HepG2 (cell line): ENCODE data around the gene NRG2. TPM values are rescaled to one million over a fixed set of nuclear protein-coding genes. Genes with fewer than 3 reads are reported as not detected.

Experiments
- ATAC-seq: fragments of 200-7000 bp; cut with Tn5 transposase; 3 replicates; pipeline ENCODE4 v1.9.1; 2020; ENCODE audit warnings: mild to moderate bottlenecking, moderate library complexity
- BruUV-seq: library from RNA; stranded (reverse); fragments of 400-500 nt; replicated peaks from 2 replicates; lab custom pipeline; 2021; lab: Mats Ljungman, UMichigan
- CTCF ChIA-PET: fragments of 300-600 bp; formaldehyde crosslinking; extraction: SDS; loops from one replicate; lab custom pipeline; 2021; ENCODE audit warnings: low total read pairs, inconsistent platforms, low intra/inter-chr PET ratio; lab: Yijun Ruan, JAX
- POLR2A ChIA-PET: fragments of 350-600 bp; sonication (Branson Sonifier 250); formaldehyde crosslinking; loops from one replicate; lab custom pipeline; 2020; ENCODE audit warnings: antibody characterized with exemption, inconsistent platforms; lab: Yijun Ruan, JAX
- DNase-seq: peaks from one replicate; pipeline ENCODE4 v3.0.0-alpha.2; 2015; ENCODE audit warnings: low spot score
- FAIRE-seq: peaks from 3 replicates; lab custom pipeline; 2011; peaks lifted over from hg19 to GRCh38; lab: Jason Lieb, UNC
- H2AFZ ChIP-seq: one replicate; pipeline ENCODE4 v1.6.1; 2011; ENCODE audit warnings: low read length, inconsistent platforms
- H3K27ac ChIP-seq: fragments of 300-600 bp; 3 replicates; pipeline ENCODE4 v1.8.0; 2011; ENCODE audit warnings: mixed run types, mild to moderate bottlenecking, mixed read lengths, low read length, inconsistent platforms; ENCODE audit not compliant: insufficient read depth; ENCODE audit errors: extremely low read length
- H3K27me3 ChIP-seq, 2 experiments: fragments of 200-600 bp in 1 of 2; 2 replicates in 1 of 2; 3 replicates in 1 of 2; pipeline versions ENCODE4 v1.6.0 to v1.8.0; 2011; ENCODE audit warnings: low read length in 2 of 2, mild to moderate bottlenecking in 2 of 2, moderate library complexity in 2 of 2, inconsistent platforms in 1 of 2; ENCODE audit not compliant: insufficient read depth in 2 of 2, control insufficient read depth in 1 of 2
- H3K36me3 ChIP-seq, 2 experiments: fragments of 200-600 bp in 1 of 2; replicated peaks in 1 of 2; 2 replicates in 1 of 2; 3 replicates in 1 of 2; pipeline versions ENCODE4 v1.5.1 to v1.8.0; 2011; ENCODE audit warnings: low read length in 2 of 2, inconsistent platforms in 1 of 2; ENCODE audit not compliant: insufficient read depth in 2 of 2, control insufficient read depth in 1 of 2
- H3K4me1 ChIP-seq: 2 replicates; pipeline ENCODE4 v1.5.1; 2012; ENCODE audit warnings: low read length, inconsistent platforms; ENCODE audit not compliant: insufficient read depth
- H3K4me2 ChIP-seq: 2 replicates; pipeline ENCODE4 v1.6.0; 2011; ENCODE audit warnings: low read depth, low read length, inconsistent platforms
- H3K4me3 ChIP-seq, 3 experiments: fragments of 200-600 bp in 1 of 3; sonication (generic), shearing (Covaris generic) in 1 of 3; replicated peaks in 1 of 3; 2 replicates each; pipeline ENCODE4 v1.5.1; 2011 to 2016; ENCODE audit warnings: low read length in 3 of 3, inconsistent platforms in 2 of 3, low read depth in 2 of 3, mild to moderate bottlenecking in 2 of 3, control low read depth in 1 of 3, mixed read lengths in 1 of 3; ENCODE audit not compliant: insufficient read depth in 1 of 3
- H3K79me2 ChIP-seq: one replicate; pipeline ENCODE4 v1.6.1; 2011; ENCODE audit warnings: low read length, inconsistent platforms; ENCODE audit not compliant: insufficient read depth
- H3K9ac ChIP-seq: 2 replicates; pipeline ENCODE4 v1.6.0; 2011; ENCODE audit warnings: mild to moderate bottlenecking, low read depth, low read length, inconsistent platforms; ENCODE audit not compliant: insufficient read depth
- H3K9me3 ChIP-seq: 2 replicates; pipeline ENCODE4 v1.5.1; 2012; ENCODE audit warnings: mild to moderate bottlenecking, low read length
- H4K20me1 ChIP-seq: 2 replicates; pipeline ENCODE4 v1.6.0; 2011; ENCODE audit warnings: inconsistent platforms, mild to moderate bottlenecking, low read length, moderate library complexity; ENCODE audit not compliant: insufficient read depth
- MLXIP ChIP-seq: sonication (generic); formaldehyde crosslinking; IDR thresholded peaks from 2 replicates; pipeline ENCODE4 v1.9.0; 2021; ENCODE audit warnings: missing genetic modification reagents, borderline replicate concordance
- RFX1 ChIP-seq: fragments of 450-650 bp; IDR thresholded peaks from 2 replicates; pipeline ENCODE4 v1.6.1; 2017
- SALL1 ChIP-seq: sonication (generic); formaldehyde crosslinking; IDR thresholded peaks from 2 replicates; pipeline ENCODE4 v1.8.0; 2022; ENCODE audit warnings: mild to moderate bottlenecking, missing genetic modification reagents
- ZNF20 ChIP-seq: sonication (generic); formaldehyde crosslinking; IDR thresholded peaks from 2 replicates; pipeline ENCODE4 v1.4.0; 2020; ENCODE audit warnings: mild to moderate bottlenecking, moderate library complexity, missing genetic modification reagents
- ZNF768 ChIP-seq: sonication (generic); formaldehyde crosslinking; IDR thresholded peaks from 2 replicates; pipeline ENCODE4 v1.4.0; 2020; ENCODE audit warnings: missing genetic modification reagents
- WGBS: methylation state at CpG from one replicate; pipeline ENCODE4 v1.1.6; 2017; ENCODE audit warnings: low lambda C conversion rate; 5-methylcytosine and 5-hydroxymethylcytosine counted together
- in situ Hi-C: cut with HindIII; loops from 2 replicates; pipeline ENCODE4 v1.10.0; 2017; ENCODE audit warnings: low pct_unique_long_range_greater_than_20kb; ENCODE audit not compliant: extremely low pct_ligation_motif_present
- intact Hi-C: fragments of 100-400 bp; cut with micrococcal nuclease; formaldehyde crosslinking; loops from one replicate; pipeline ENCODE4 v1.10.0; 2022; ENCODE audit not compliant: unreplicated experiment
- polyA plus RNA-seq, 8 experiments: library from polyadenylated mRNA; depleted of rRNA in 3 of 8; stranded (reverse) in 7 of 8; unstranded in 1 of 8; fragments of >200 nt; fragmentation: Illumina TruSeq in 4 of 8; extraction: Trizol in 4 of 8; gene quantifications; 2 replicates each; pipeline versions ENCODE4 v1.2.1 to v1.2.3, GENCODE V29; 2011 to 2016; ENCODE audit warnings: low read depth in 4 of 8, missing spikeins in 1 of 8, mixed read lengths in 1 of 8; ENCODE audit not compliant: insufficient read depth in 1 of 8
- total RNA-seq, 5 experiments: library from RNA; depleted of rRNA; stranded (reverse); fragments of >200 nt; fragmentation: Illumina TruSeq; extraction: Trizol; gene quantifications; 2 replicates each; pipeline ENCODE4 v1.2.3, GENCODE V29; 2016; ENCODE audit warnings: low read depth in 1 of 5
- TF ChIP-seq, protein P1 (sequence below): fragments of 450-650 bp; IDR thresholded peaks from 2 replicates; pipeline ENCODE4 v1.6.1; 2016

NRG2 gene
- total and polyA plus RNA-seq, 2 of the 13 experiments (the other 11 are each of a cell fraction or from before 2014, with no cell fraction given): not detected

DNA sequence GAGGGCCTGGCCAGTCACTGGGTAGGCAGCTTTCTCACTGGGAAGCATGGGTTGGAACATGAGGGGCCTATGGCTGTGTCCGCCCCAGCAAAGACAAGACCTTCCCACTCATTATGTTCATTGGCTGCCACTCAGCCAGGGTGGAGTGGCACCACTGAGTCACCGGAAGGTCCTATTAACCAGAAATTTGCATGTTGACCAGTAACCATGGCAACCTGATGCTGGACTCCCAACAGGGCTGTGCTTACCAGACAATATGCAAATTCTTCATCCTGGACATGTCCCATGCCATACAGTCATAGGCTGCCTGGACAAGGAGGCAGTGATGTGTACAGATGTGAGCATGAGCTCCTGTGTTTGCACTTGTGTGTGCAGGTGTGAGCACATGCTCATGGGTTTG, 180.8 kb downstream of the NRG2 start:
- FAIRE-seq (no peak), DNase-seq (no peak), ATAC-seq (no peak)
- Histone ChIP-seq H2AFZ (no peak overlapping the region), H3K4me1 (no peaks in the 10 kb centered on the region), H3K27me3 (peaks cover 2 to 37% of the 10 kb centered on the region in 2 experiments; a peak in 3 of 5 replicates), H3K9me3 (no peaks in the 10 kb centered on the region), H3K79me2 (no peaks in the 10 kb centered on the region), H3K4me3 (no peak overlapping the region), H3K4me2 (no peak overlapping the region), H3K9ac (no peak overlapping the region), H3K27ac (no peak overlapping the region), H3K36me3 (no peaks in the 10 kb centered on the region), H4K20me1 (no peaks in the 10 kb centered on the region)
- CTCF ChIA-PET: no interaction called here
- intact Hi-C loops (loop anchor here (10.0 kb wide), 1 partner anchor 102 kb away; no protein-coding TSS in a partner anchor), in situ Hi-C loops (no loop called here)
- 0% methylated on average over 1 of the region's 2 CpGs for WGBS
- POLR2A ChIA-PET: no interaction called here
- peak; percentile 49 for TF ChIP-seq RFX1
- TF ChIP-seq ZNF20 (CRISPR knock-in tag): no peak
- TF ChIP-seq SALL1 (CRISPR knock-in tag): no peak
- TF ChIP-seq, protein P1, sequence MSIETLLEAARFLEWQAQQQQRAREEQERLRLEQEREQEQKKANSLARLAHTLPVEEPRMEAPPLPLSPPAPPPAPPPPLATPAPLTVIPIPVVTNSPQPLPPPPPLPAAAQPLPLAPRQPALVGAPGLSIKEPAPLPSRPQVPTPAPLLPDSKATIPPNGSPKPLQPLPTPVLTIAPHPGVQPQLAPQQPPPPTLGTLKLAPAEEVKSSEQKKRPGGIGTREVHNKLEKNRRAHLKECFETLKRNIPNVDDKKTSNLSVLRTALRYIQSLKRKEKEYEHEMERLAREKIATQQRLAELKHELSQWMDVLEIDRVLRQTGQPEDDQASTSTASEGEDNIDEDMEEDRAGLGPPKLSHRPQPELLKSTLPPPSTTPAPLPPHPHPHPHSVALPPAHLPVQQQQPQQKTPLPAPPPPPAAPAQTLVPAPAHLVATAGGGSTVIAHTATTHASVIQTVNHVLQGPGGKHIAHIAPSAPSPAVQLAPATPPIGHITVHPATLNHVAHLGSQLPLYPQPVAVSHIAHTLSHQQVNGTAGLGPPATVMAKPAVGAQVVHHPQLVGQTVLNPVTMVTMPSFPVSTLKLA: 0 out of 2 replicates have a peak, but pooled peaks have one; percentile 21
- no TSS peak for BruUV-seq

DNA sequence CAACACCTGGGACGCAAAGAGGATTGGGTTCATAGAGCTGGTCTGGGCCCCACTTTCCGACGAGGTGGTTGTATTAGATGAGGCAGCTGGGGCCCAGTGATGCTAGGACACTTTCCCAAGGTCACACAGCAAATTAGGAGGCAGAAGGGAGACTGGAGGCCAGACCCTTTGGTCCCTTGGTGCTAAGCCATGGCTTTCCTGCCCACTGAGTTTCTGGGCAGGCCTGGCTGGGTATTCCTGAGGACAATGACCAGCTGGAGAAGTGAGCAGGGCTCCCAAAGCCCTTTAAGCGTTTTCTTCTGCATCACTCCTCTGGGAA, 181.3 kb downstream of the NRG2 start:
- no peaks in the 10 kb centered on the region for H3K9me3 ChIP-seq
- BruUV-seq: no TSS peak
- H3K4me2 ChIP-seq: no peak overlapping the region
- H3K4me1 ChIP-seq: no peaks in the 10 kb centered on the region
- intact Hi-C loops: loop anchor here (10.0 kb wide), 1 partner anchor 103 kb away; no protein-coding TSS in a partner anchor
- no peak overlapping the region for H3K9ac ChIP-seq
- in situ Hi-C loops: no loop called here
- no peaks in the 10 kb centered on the region for H3K79me2 ChIP-seq
- no peaks in the 10 kb centered on the region for H4K20me1 ChIP-seq
- POLR2A ChIA-PET: no interaction called here
- no peak overlapping the region for H2AFZ ChIP-seq
- DNase-seq: no peak
- peaks cover 2 to 42% of the 10 kb centered on the region in 2 experiments; a peak in 3 of 5 replicates for H3K27me3 ChIP-seq
- H3K27ac ChIP-seq: no peak overlapping the region
- CTCF ChIA-PET: no interaction called here
- 0% methylated on average over 4 of the region's 4 CpGs for WGBS
- TF ChIP-seq ZNF768 (peak; percentile 77), MLXIP (no peak)
- H3K4me3 ChIP-seq: no peak overlapping the region
- ATAC-seq: no peak
- no peaks in the 10 kb centered on the region for H3K36me3 ChIP-seq
- FAIRE-seq: no peak
